GM23338 (cell line): Measurements from ENCODE around the gene CERS1. TPM values are rescaled to one million over a fixed set of nuclear protein-coding genes. Genes with fewer than 3 reads are reported as not detected.

Experiments
- ATAC-seq: fragments of 200-7000 bp; cut with Tn5 transposase; 3 replicates; pipeline ENCODE4 v1.9.1; 2020
- DNase-seq: peaks from one replicate; pipeline ENCODE4 v3.0.0-alpha.2; 2015; ENCODE audit warnings: low spot score
- H2AFZ ChIP-seq: fragments of 200-600 bp; sonication (generic); 2 replicates; pipeline ENCODE4 v1.8.0; 2016; ENCODE audit warnings: antibody characterized with exemption, mild to moderate bottlenecking, moderate library complexity
- H3F3A ChIP-seq: fragments of 200-600 bp; sonication (generic); replicated peaks from 2 replicates; pipeline ENCODE4 v1.8.0; 2017; ENCODE audit warnings: antibody characterized with exemption, mixed run types, low read depth
- H3K27ac ChIP-seq: fragments of 200-600 bp; sonication (generic); 2 replicates; pipeline ENCODE4 v1.6.1; 2016; ENCODE audit warnings: low read depth
- H3K27me3 ChIP-seq: fragments of 200-600 bp; sonication (generic); 2 replicates; pipeline ENCODE4 v1.8.0; 2016; ENCODE audit warnings: mild to moderate bottlenecking, mixed run types, moderate library complexity; ENCODE audit not compliant: insufficient read depth
- H3K36me3 ChIP-seq: fragments of 200-600 bp; sonication (generic); 2 replicates; pipeline ENCODE4 v1.8.0; 2016; ENCODE audit warnings: mild to moderate bottlenecking; ENCODE audit not compliant: insufficient read depth
- H3K4me1 ChIP-seq: fragments of 200-600 bp; sonication (generic); 2 replicates; pipeline ENCODE4 v1.8.0; 2016; ENCODE audit warnings: mild to moderate bottlenecking, moderate library complexity; ENCODE audit not compliant: insufficient read depth
- H3K4me2 ChIP-seq: fragments of 200-600 bp; sonication (generic); 2 replicates; pipeline ENCODE4 v1.7.1; 2017; ENCODE audit warnings: mixed run types
- H3K4me3 ChIP-seq: fragments of 200-600 bp; sonication (generic); 2 replicates; pipeline ENCODE4 v1.6.1; 2016; ENCODE audit warnings: mixed run types
- H3K79me2 ChIP-seq: fragments of 200-600 bp; sonication (generic); replicated peaks from 2 replicates; pipeline ENCODE4 v1.8.0; 2017; ENCODE audit warnings: mild to moderate bottlenecking; ENCODE audit not compliant: insufficient read depth
- H3K9me2 ChIP-seq: fragments of 200-600 bp; sonication (generic); 2 replicates; pipeline ENCODE4 v1.8.0; 2017; ENCODE audit not compliant: insufficient read depth
- H4K20me1 ChIP-seq: fragments of 200-600 bp; sonication (generic); replicated peaks from 2 replicates; pipeline ENCODE4 v1.8.0; 2017; ENCODE audit warnings: mild to moderate bottlenecking; ENCODE audit not compliant: insufficient read depth
- H3K27ac Mint-ChIP-seq: 2 replicates; pipeline ENCODE4 v1.8.0; 2020; ENCODE audit warnings: inconsistent platforms, mild to moderate bottlenecking, moderate library complexity, mixed read lengths
- H3K27me3 Mint-ChIP-seq: 3 replicates; pipeline ENCODE4 v1.8.0; 2022; ENCODE audit warnings: low read depth, mild to moderate bottlenecking, moderate library complexity, mixed read lengths, inconsistent platforms; ENCODE audit not compliant: insufficient read depth, poor library complexity
- H3K36me3 Mint-ChIP-seq: 3 replicates; pipeline ENCODE4 v1.8.0; 2021; ENCODE audit warnings: low read depth, mild to moderate bottlenecking, inconsistent platforms, moderate library complexity, mixed read lengths
- H3K4me1 Mint-ChIP-seq: 3 replicates; pipeline ENCODE4 v1.8.0; 2020; ENCODE audit warnings: mild to moderate bottlenecking, inconsistent platforms, mixed read lengths
- H3K4me3 Mint-ChIP-seq: 3 replicates; pipeline ENCODE4 v1.8.0; 2021; ENCODE audit warnings: moderate library complexity, mild to moderate bottlenecking, inconsistent platforms, mixed read lengths
- H3K9me3 Mint-ChIP-seq: 3 replicates; pipeline ENCODE4 v1.8.0; 2020; ENCODE audit warnings: moderate library complexity, mild to moderate bottlenecking, inconsistent platforms, mixed read lengths
- CREB1 ChIP-seq: fragments of 250-450 bp; sonication (Bioruptor Pico); IDR thresholded peaks from 2 replicates; pipeline ENCODE4 v1.5.0; 2020; ENCODE audit warnings: low read depth, mild to moderate bottlenecking, moderate library complexity
- CTCF ChIP-seq, 2 experiments: fragments of 200-600 bp in 1 of 2; sonication (generic) in 1 of 2; conservative IDR thresholded peaks; 2 replicates each; pipeline versions ENCODE4 v1.5.1 to v1.6.1; 2016 to 2017; ENCODE audit warnings: antibody characterized with exemption in 2 of 2, low read depth in 2 of 2, mild to moderate bottlenecking in 2 of 2, moderate library complexity in 1 of 2
- ETS1 ChIP-seq: IDR thresholded peaks from 2 replicates; pipeline ENCODE4 v1.6.1; 2016; ENCODE audit warnings: antibody characterized with exemption
- EZH2 ChIP-seq: fragments of 200-600 bp; sonication (generic); IDR thresholded peaks from one replicate; pipeline ENCODE4 v1.8.0; 2017; ENCODE audit warnings: antibody characterized with exemption, mild to moderate bottlenecking, low read depth; ENCODE audit not compliant: unreplicated experiment
- EZH2phosphoT487 ChIP-seq: fragments of 200-600 bp; sonication (generic); IDR thresholded peaks from one replicate; pipeline ENCODE4 v1.8.1; 2018; ENCODE audit warnings: antibody characterized with exemption; ENCODE audit not compliant: unreplicated experiment
- JUNB ChIP-seq: IDR thresholded peaks from one replicate; pipeline ENCODE4 v1.6.1; 2016; ENCODE audit warnings: antibody characterized with exemption; ENCODE audit not compliant: unreplicated experiment
- NANOG ChIP-seq: IDR thresholded peaks from 2 replicates; pipeline ENCODE4 v1.6.1; 2016; ENCODE audit warnings: antibody characterized with exemption, borderline replicate concordance
- POLR2AphosphoS5 ChIP-seq: IDR thresholded peaks from 2 replicates; pipeline ENCODE4 v1.6.1; 2016; ENCODE audit warnings: antibody characterized with exemption, low read depth
- REST ChIP-seq: IDR thresholded peaks from one replicate; pipeline ENCODE4 v1.6.1; 2018; ENCODE audit warnings: antibody characterized with exemption; ENCODE audit not compliant: unreplicated experiment
- STAT1 ChIP-seq: IDR thresholded peaks from one replicate; pipeline ENCODE4 v1.6.1; 2016; ENCODE audit warnings: antibody characterized with exemption; ENCODE audit not compliant: unreplicated experiment
- ZNF114 ChIP-seq: fragments of 250-450 bp; sonication (Bioruptor Pico); IDR thresholded peaks from 2 replicates; pipeline ENCODE4 v1.5.0; 2020; ENCODE audit warnings: mild to moderate bottlenecking, moderate library complexity
- ZNF331 ChIP-seq: fragments of 250-450 bp; sonication (Bioruptor Pico); IDR thresholded peaks from 2 replicates; pipeline ENCODE4 v1.5.0; 2020; ENCODE audit warnings: low read depth, mild to moderate bottlenecking, moderate library complexity
- ZNF462 ChIP-seq: fragments of 250-450 bp; sonication (Bioruptor Pico); IDR thresholded peaks from 2 replicates; pipeline ENCODE4 v1.5.0; 2020; ENCODE audit warnings: mild to moderate bottlenecking, moderate library complexity
- polyA plus RNA-seq: library from polyadenylated mRNA; unstranded; fragments of >200 nt; fragmentation: Nextera tagmentation; extraction: Ambion mirVana; gene quantifications from 2 replicates; pipeline ENCODE4 v1.2.1, GENCODE V29; 2016
- total RNA-seq: library from RNA; depleted of rRNA; stranded (reverse); fragments of >200 nt; shearing (Covaris generic); gene quantifications from 2 replicates; pipeline ENCODE4 v1.2.3, GENCODE V29; 2014

Gene CERS1
- total and polyA plus RNA-seq, 2 experiments from 2014 or later, result 11.1 to 12.2 TPM

GRCh38 chr19:18844806-18845329, 51.1 kb downstream of the CERS1 start:
- H3K4me3 ChIP-seq, result no peak overlapping the region
- Mint-ChIP-seq H3K9me3 (no peaks in the 10 kb centered on the region), H3K27me3 (peaks cover 4% of the 10 kb centered on the region), H3K4me3 (no peak overlapping the region), H3K4me1 (peaks cover 27% of the 10 kb centered on the region), H3K27ac (no peak overlapping the region), H3K36me3 (peaks cover 26% of the 10 kb centered on the region)
- H3K27ac ChIP-seq, result no peak overlapping the region
- no peak for TF ChIP-seq STAT1
- no peak for TF ChIP-seq CREB1 (CRISPR knock-in tag)
- no peak for TF ChIP-seq REST
- TF ChIP-seq EZH2, result no peak
- TF ChIP-seq JUNB, result no peak
- no peak for TF ChIP-seq ZNF462 (CRISPR knock-in tag)
- no peak for TF ChIP-seq ZNF331 (CRISPR knock-in tag)
- no peak for TF ChIP-seq ETS1
- no peak for TF ChIP-seq ZNF114 (CRISPR knock-in tag)
- no peak for TF ChIP-seq CTCF (conservative IDR thresholded peaks at IDR 0.05; ENCODE audit: low read depth in 2 of 2)
- TF ChIP-seq POLR2AphosphoS5, result no peak
- TF ChIP-seq EZH2phosphoT487, result no peak
- no peak for TF ChIP-seq NANOG
- H3K4me1 ChIP-seq, result peaks cover 6% of the 10 kb centered on the region
- H4K20me1 ChIP-seq, result peaks cover 73% of the 10 kb centered on the region
- no peaks in the 10 kb centered on the region for H3K9me2 ChIP-seq
- peaks cover 19% of the 10 kb centered on the region for H3F3A ChIP-seq
- no peak for DNase-seq
- H3K79me2 ChIP-seq, result peaks cover 86% of the 10 kb centered on the region
- H3K27me3 ChIP-seq, result no peaks in the 10 kb centered on the region
- H3K36me3 ChIP-seq, result peaks cover 15% of the 10 kb centered on the region
- no peak overlapping the region for H2AFZ ChIP-seq
- ATAC-seq, result no peak
- no peak overlapping the region for H3K4me2 ChIP-seq
